SU-DHL-6 (cell line): ENCODE measurements around the gene EPHX1.

Source experiments
- H2AFZ ChIP-seq: fragments of 200-600 bp; sonication (generic); 2 replicates; pipeline ENCODE4 v1.6.1; 2014; ENCODE audit warnings: low read depth, mild to moderate bottlenecking, moderate library complexity, mixed read lengths, antibody characterized with exemption, low read length; ENCODE audit not compliant: severe bottlenecking
- H3F3A ChIP-seq: fragments of 200-600 bp; shearing (Covaris generic); 2 replicates; pipeline ENCODE4 v1.6.0; 2016; ENCODE audit warnings: antibody characterized with exemption, mild to moderate bottlenecking; ENCODE audit not compliant: insufficient read depth
- H3K27ac ChIP-seq: fragments of 200-600 bp; sonication (generic); 2 replicates; pipeline ENCODE4 v1.5.1; 2016; ENCODE audit warnings: low read depth, mild to moderate bottlenecking, low read length, moderate library complexity, mixed read lengths
- H3K27me3 ChIP-seq: fragments of 200-600 bp; sonication (generic), shearing (Covaris generic); 2 replicates; pipeline ENCODE4 v1.6.0; 2014; ENCODE audit warnings: mild to moderate bottlenecking, low read length
- H3K36me3 ChIP-seq: fragments of 200-600 bp; sonication (generic); 2 replicates; pipeline ENCODE4 v1.6.1; 2014; ENCODE audit warnings: mild to moderate bottlenecking, low read length, mixed read lengths
- H3K4me2 ChIP-seq: fragments of 300-600, 200-600 bp; shearing (Covaris generic), sonication (generic); 2 replicates; pipeline ENCODE4 v1.6.0; 2014; ENCODE audit warnings: low read length, low read depth, mild to moderate bottlenecking; ENCODE audit not compliant: poor library complexity, severe bottlenecking
- H3K4me3 ChIP-seq: fragments of 200-600 bp; sonication (generic); 2 replicates; pipeline ENCODE4 v1.5.1; 2014; ENCODE audit warnings: antibody characterized with exemption, low read length, mild to moderate bottlenecking, mixed read lengths; ENCODE audit not compliant: insufficient read depth, poor library complexity, severe bottlenecking
- H3K79me2 ChIP-seq: fragments of 200-600 bp; sonication (generic); 2 replicates; pipeline ENCODE4 v1.6.1; 2014; ENCODE audit warnings: mild to moderate bottlenecking, low read length, moderate library complexity; ENCODE audit not compliant: insufficient read depth
- H3K9ac ChIP-seq: fragments of 200-600 bp; sonication (generic); 2 replicates; pipeline ENCODE4 v1.7.0; 2014; ENCODE audit warnings: mild to moderate bottlenecking, low read length
- H3K9me2 ChIP-seq: fragments of 200-600 bp; sonication (generic); replicated peaks from 2 replicates; pipeline ENCODE4 v1.6.1; 2014; ENCODE audit warnings: low read length; ENCODE audit not compliant: insufficient read depth
- H3K9me3 ChIP-seq: fragments of 200-600 bp; sonication (generic); 2 replicates; pipeline ENCODE4 v1.6.1; 2014; ENCODE audit warnings: low read length, mixed read lengths; ENCODE audit not compliant: insufficient read depth
- H4K20me1 ChIP-seq: fragments of 200-600 bp; sonication (generic); 2 replicates; pipeline ENCODE4 v1.6.1; 2014; ENCODE audit warnings: low read depth, mild to moderate bottlenecking, antibody characterized with exemption, low read length, moderate library complexity, mixed read lengths
- EZH2phosphoT487 ChIP-seq: fragments of 200-600 bp; sonication (generic), shearing (Covaris generic); conservative IDR thresholded peaks from 2 replicates; pipeline ENCODE4 v1.6.1; 2018; ENCODE audit warnings: mild to moderate bottlenecking, antibody characterized with exemption, low read length, moderate library complexity, mixed read lengths
- TF ChIP-seq, protein P1 (sequence below): fragments of 200-600 bp; sonication (generic); IDR thresholded peaks from one replicate; pipeline ENCODE4 v1.5.1; 2017; ENCODE audit warnings: antibody characterized with exemption, mild to moderate bottlenecking, low read length, moderate library complexity; ENCODE audit not compliant: insufficient read depth, poor library complexity, severe bottlenecking

Gene EPHX1

DNA sequence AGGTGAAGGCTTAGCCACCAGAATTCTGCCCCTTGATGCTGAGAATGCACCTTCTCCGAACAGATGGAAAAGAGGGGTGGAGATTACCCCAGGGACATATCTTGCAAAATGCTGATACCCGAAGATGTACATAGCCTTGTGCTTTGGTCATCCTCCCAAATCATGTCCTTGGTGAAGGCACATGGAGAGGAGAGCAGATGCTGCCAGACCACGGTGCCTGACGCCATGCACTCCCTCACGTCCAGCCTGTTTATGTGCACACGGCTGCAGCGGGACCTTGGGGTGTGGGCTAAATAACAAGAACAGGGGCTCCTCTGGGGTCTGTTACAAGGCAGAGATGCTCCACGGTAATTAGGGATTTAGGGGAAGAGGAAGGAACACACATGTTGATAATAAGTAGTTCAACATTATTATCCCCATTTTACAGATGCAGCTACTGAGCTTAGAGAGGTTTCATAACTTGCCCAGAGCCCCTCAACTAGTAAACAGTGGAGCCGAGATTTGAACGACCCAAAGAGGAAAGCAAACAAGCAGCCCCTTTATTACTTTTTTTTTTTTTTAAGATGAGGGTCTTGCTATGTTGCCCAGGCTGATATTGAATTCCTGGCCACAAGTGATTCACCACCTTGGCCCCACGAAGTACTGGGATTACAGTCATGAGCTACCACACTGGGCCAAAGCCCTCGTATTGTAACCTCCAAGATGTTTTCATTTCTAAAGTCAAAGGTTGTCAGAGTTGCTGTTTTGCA is 12.9 kb downstream of the EPHX1 start:
- no peak overlapping the region for H3K4me2 ChIP-seq
- H3K4me3 ChIP-seq, result no peak overlapping the region
- no peak overlapping the region for H3K27ac ChIP-seq
- no peaks in the 10 kb centered on the region for H3F3A ChIP-seq
- no peak overlapping the region for H3K9ac ChIP-seq
- H3K9me3 ChIP-seq, result no peaks in the 10 kb centered on the region
- no peaks in the 10 kb centered on the region for H3K9me2 ChIP-seq
- H3K27me3 ChIP-seq, result no peaks in the 10 kb centered on the region
- H4K20me1 ChIP-seq, result no peaks in the 10 kb centered on the region
- H2AFZ ChIP-seq, result no peak overlapping the region
- TF ChIP-seq, protein P1, sequence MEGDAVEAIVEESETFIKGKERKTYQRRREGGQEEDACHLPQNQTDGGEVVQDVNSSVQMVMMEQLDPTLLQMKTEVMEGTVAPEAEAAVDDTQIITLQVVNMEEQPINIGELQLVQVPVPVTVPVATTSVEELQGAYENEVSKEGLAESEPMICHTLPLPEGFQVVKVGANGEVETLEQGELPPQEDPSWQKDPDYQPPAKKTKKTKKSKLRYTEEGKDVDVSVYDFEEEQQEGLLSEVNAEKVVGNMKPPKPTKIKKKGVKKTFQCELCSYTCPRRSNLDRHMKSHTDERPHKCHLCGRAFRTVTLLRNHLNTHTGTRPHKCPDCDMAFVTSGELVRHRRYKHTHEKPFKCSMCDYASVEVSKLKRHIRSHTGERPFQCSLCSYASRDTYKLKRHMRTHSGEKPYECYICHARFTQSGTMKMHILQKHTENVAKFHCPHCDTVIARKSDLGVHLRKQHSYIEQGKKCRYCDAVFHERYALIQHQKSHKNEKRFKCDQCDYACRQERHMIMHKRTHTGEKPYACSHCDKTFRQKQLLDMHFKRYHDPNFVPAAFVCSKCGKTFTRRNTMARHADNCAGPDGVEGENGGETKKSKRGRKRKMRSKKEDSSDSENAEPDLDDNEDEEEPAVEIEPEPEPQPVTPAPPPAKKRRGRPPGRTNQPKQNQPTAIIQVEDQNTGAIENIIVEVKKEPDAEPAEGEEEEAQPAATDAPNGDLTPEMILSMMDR, result no peak
- no peak for TF ChIP-seq EZH2phosphoT487
- H3K36me3 ChIP-seq, result no peaks in the 10 kb centered on the region
- H3K79me2 ChIP-seq, result no peaks in the 10 kb centered on the region

- no peaks in the 10 kb centered on the region for H3K27me3 ChIP-seq
- no peaks in the 10 kb centered on the region for H3K9me3 ChIP-seq
- no peak overlapping the region for H3K9ac ChIP-seq
- no peaks in the 10 kb centered on the region for H3K79me2 ChIP-seq
- H3K4me3 ChIP-seq, result no peak overlapping the region
- H3K27ac ChIP-seq, result no peak overlapping the region
- TF ChIP-seq, protein P1, result no peak
- TF ChIP-seq EZH2phosphoT487, result no peak
- no peaks in the 10 kb centered on the region for H3F3A ChIP-seq
- no peaks in the 10 kb centered on the region for H3K36me3 ChIP-seq
- H4K20me1 ChIP-seq, result no peaks in the 10 kb centered on the region
- no peak overlapping the region for H3K4me2 ChIP-seq
- no peak overlapping the region for H2AFZ ChIP-seq
- no peaks in the 10 kb centered on the region for H3K9me2 ChIP-seq
Observed at GRCh38 chr1:225823811-225824261, 13.9 kb downstream of the EPHX1 start.

- no peaks in the 10 kb centered on the region for H3K9me2 ChIP-seq
- no peaks in the 10 kb centered on the region for H3K36me3 ChIP-seq
- no peak overlapping the region for H3K4me3 ChIP-seq
- H3F3A ChIP-seq, result no peaks in the 10 kb centered on the region
- no peaks in the 10 kb centered on the region for H3K27me3 ChIP-seq
- H4K20me1 ChIP-seq, result no peaks in the 10 kb centered on the region
- no peak overlapping the region for H3K27ac ChIP-seq
- H3K4me2 ChIP-seq, result no peak overlapping the region
- H3K9me3 ChIP-seq, result no peaks in the 10 kb centered on the region
- H3K79me2 ChIP-seq, result no peaks in the 10 kb centered on the region
- H2AFZ ChIP-seq, result no peak overlapping the region
- no peak for TF ChIP-seq EZH2phosphoT487
- TF ChIP-seq, protein P1, result no peak
- no peak overlapping the region for H3K9ac ChIP-seq
Observed at GRCh38 chr1:225824533-225824941, 14.6 kb downstream of the EPHX1 start.
